Measurements from ENCODE around the gene FAM8A1. TPM values are rescaled to one million over a fixed set of nuclear protein-coding genes. Genes with fewer than 3 reads are reported as not detected.

Gene FAM8A1
- polyA plus RNA-seq, 3 donors = 38.5 to 42.3 (median 39.4) TPM

GRCh38 chr6:17591287-17591686, 8.8 kb upstream of the FAM8A1 start:
- no peak for DNase-seq

GRCh38 chr6:17593246-17593645, 6.9 kb upstream of the FAM8A1 start:
- no peak for DNase-seq

- DNase-seq = no peak
Observed at GRCh38 chr6:17596085-17596484, 4.0 kb upstream of the FAM8A1 start.

GRCh38 chr6:17600527-17601385, 654 bp downstream of the FAM8A1 start:
- peak; percentile 42 for DNase-seq

GRCh38 chr6:17601386-17601703, 1.2 kb downstream of the FAM8A1 start:
- DNase-seq = no peak

- DNase-seq = no peak
Observed at GRCh38 chr6:17602888-17603287, 2.8 kb downstream of the FAM8A1 start.

GRCh38 chr6:17606606-17607005, 6.5 kb downstream of the FAM8A1 start:
- no peak for DNase-seq

- no peak for DNase-seq
Observed at GRCh38 chr6:17610835-17611234, 10.7 kb downstream of the FAM8A1 start.

- DNase-seq = no peak
Observed at GRCh38 chr6:17612048-17612447, 11.9 kb downstream of the FAM8A1 start.

- no peak for DNase-seq
Observed at GRCh38 chr6:17615794-17616193, 15.7 kb downstream of the FAM8A1 start.

GRCh38 chr6:17621003-17621402, 20.9 kb downstream of the FAM8A1 start:
- no peak for DNase-seq

GRCh38 chr6:17622144-17622543, 22.0 kb downstream of the FAM8A1 start:
- DNase-seq = no peak

GRCh38 chr6:17624396-17624795, 24.3 kb downstream of the FAM8A1 start:
- DNase-seq = no peak

GRCh38 chr6:17628873-17629272, 28.8 kb downstream of the FAM8A1 start:
- DNase-seq = no peak

GRCh38 chr6:17629824-17630510, 29.9 kb downstream of the FAM8A1 start:
- DNase-seq = no peak

- DNase-seq = no peak
Observed at GRCh38 chr6:17630511-17631073, 30.5 kb downstream of the FAM8A1 start.

GRCh38 chr6:17632934-17633333, 32.8 kb downstream of the FAM8A1 start:
- DNase-seq = no peak

- DNase-seq = no peak
Observed at GRCh38 chr6:17633465-17634188, 33.5 kb downstream of the FAM8A1 start.

GRCh38 chr6:17635568-17635967, 35.5 kb downstream of the FAM8A1 start:
- DNase-seq = no peak

GRCh38 chr6:17638212-17638715, 38.2 kb downstream of the FAM8A1 start:
- no peak for DNase-seq

GRCh38 chr6:17640477-17640917, 40.4 kb downstream of the FAM8A1 start:
- DNase-seq = no peak

GRCh38 chr6:17648745-17649144, 48.6 kb downstream of the FAM8A1 start:
- DNase-seq = no peak
